HG02588 (cell line): ENCODE results near the gene PLEKHM1.
"Not testable (repeated sequence)": the region's sequence is repeated elsewhere in the genome, so short reads cannot be mapped to it uniquely, and the experiment has no call there.

Experiments
- ATAC-seq: cut with Tn5 transposase; IDR thresholded peaks from one replicate; pipeline ENCODE4 v1.9.1; 2021; ENCODE audit warnings: mild to moderate bottlenecking, moderate library complexity; ENCODE audit not compliant: unreplicated experiment

PLEKHM1 gene

DNA sequence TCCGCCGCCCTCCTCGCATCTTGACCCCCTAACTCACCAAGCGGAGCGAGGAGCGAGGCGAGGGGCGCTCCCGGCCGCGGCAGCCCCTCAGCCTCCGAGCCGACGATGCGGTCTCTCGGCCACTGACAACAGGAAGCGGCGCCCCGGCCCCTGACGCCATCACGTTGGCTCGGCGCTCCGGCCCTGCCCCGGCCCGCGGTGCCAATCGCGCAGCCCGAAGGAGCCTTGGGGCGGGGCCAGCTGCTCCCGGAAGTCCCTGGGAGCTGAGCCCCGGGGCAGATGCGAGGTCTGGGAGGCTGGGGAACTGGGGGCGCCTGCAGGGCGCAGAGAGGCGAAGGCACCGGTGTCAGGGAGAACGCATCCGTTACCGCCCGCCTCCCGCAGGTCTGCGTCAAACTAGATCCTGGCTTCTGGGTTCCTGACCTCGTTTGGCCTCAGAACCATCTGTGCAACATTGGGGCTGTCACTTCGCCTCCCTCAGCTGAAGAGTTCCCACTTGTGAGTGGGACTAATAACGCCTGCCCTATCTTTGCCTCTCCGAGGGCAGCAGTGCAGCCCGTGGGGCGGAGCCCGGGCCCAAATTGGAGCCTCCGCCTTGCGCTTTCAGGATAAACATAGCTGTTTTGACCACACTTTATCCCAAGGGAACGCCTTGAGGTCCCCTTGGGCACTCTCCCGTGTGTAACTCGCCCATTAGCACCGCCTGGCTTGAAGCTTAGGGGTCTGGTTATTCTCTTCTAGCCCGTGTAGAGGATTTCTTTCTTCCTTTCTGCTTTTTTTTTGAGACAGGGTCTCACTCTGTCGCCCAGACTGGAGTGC is at the start of gene PLEKHM1:
Gene PLEKHM1, minus strand, starts transcription at position 107 of the 819 bp plus-strand sequence. CDS start 8,237 bp downstream, outside the sequence.
- ATAC-seq, result peak; percentile 91

DNA sequence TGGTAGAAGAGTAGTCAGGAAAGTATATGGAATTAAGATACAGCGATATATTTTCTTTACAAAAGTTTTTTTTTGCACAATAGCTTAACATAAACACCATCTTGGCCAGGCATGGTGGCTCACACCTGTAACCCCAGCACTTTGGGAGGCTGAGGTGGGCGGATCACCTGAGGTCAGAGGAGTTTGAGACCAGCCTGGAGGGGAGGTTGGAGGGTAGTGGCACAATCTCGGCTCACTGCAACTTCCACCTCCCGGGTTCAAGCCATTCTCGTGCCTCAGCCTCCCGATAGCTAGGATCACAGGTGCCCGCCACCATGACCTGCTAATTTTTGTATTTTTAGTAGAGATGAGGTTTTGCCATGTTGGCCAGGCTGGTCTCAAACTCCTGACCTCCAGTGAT is 47.6 kb upstream of the PLEKHM1 start:
- not testable (repeated sequence) for ATAC-seq

DNA sequence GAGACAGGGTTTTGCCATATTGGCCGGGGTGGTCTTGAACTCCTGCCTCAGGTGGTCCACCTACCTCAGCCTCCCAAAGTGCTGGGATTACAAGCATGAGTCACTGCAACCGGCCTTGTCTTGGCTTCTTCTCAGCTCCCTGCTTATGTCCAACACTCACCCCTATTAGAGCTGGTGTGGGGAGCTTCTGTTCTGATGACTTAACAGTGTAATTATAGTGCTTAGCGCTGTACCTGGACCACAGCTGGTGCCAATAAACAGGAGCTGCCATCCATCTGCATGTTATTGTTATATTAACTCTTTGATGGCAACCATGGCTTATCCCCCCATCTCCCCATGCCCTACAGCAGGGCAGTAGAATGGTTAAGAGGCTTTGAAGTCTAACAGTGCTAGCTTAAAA is 15.6 kb upstream of the PLEKHM1 start:
- ATAC-seq, result not testable (repeated sequence)

DNA sequence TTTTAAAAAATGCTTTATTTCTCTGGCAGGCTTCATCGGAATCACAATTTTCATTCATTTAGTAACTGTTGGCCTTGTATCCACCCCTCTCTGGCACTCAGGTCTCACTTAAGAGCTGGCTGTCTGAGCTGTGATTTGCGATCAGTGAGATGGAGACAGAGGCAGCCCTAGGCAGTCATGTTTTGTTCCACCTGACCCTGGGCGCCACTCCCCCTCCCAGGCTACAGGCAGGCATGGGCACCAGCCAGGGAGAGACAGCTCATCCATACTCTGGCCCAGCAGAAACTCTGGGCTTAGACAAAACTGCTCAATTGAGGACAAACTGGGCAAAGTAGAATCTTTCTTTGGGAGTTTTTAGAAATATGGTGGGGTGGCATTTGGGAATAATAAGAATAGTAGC is 14.7 kb upstream of the PLEKHM1 start:
- not testable (repeated sequence) for ATAC-seq

DNA sequence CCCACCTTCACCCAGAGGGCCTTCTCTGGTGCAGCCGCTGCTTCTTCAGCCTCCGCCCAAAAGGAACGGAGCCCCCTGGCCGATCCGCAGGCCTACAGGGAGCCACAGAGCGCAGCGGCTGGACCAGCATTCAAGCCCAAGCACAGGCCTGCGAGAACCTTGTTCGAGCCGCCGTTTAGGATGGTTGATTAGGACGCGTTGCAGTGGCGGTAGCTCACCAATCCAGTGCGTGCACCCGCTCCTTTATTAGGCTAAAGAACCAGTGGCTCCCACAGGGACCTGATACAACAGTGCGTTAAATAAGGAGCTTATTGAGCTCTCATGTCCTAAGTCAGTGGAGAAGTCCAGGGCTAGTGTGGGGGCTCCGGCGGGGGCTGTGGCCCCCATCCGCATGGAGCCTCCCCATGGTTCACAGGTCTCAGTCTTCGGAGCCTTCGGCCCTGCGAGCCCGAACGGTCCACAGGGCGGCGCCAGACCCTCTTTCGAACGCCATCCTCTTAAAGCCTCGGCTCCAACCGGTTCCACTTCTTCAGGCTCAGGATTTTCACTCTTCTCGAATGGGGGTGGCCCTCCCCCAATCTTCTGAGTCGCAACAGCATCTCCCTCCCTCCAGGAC is 10.7 kb upstream of the PLEKHM1 start:
- ATAC-seq, result not testable (repeated sequence)

DNA sequence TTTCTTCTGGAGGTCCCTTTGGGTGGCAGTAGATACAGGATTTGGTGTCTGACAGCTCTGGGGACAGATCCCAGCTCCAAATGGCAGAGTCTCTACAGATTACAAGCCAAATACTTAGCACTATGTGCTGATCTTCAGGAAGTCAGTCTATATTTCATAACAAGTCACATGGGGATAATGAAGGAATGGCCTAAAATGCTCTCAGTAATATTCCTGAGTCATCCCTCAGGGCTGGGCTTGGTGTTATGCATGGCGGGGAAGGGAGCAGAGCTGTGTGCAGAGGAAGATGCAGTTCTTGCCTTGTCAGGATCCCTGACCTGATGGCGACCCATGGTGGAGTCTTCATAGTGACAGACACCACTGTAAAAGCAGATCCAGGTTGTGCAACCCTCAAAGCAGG is 10.0 kb upstream of the PLEKHM1 start:
- ATAC-seq, result not testable (repeated sequence)

DNA sequence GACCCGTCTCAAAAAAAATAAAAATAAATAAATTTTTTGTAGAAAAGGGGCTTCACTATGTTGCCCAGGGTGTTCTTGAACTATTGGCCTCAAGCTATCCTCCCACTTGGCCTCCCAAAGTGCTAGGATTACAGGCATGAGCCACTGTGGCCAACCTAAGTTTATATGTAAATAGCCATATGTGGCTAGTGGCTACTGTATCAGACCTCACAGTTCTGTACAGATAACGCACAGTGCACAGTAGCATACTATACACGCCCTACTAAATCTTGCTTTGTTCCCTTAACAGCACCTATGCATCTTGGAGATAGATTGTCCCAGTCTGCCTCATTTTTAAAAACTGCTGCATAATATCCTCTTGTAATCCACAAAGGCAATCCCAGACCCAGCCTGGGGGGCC is 8.7 kb upstream of the PLEKHM1 start:
- not testable (repeated sequence) for ATAC-seq

DNA sequence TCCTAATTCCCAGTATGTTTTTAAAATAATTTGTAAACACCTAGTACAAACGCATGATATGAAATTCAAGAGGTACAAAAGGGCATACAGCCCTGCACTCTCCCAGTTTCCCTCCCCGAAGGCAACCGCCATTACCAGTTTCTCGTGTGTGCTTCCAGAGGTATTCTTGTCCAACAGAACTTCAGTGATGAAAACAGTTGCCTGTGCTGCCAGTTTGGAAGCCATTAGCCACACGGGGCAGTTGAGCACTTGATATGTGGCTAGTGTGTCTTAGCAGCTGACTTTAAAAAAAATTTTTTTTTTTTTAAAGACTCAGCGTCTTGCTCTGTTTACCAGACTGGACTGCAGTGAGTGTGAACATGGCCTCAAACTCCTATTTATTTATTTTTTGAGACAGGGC is 7.9 kb upstream of the PLEKHM1 start:
- ATAC-seq, result not testable (repeated sequence)

DNA sequence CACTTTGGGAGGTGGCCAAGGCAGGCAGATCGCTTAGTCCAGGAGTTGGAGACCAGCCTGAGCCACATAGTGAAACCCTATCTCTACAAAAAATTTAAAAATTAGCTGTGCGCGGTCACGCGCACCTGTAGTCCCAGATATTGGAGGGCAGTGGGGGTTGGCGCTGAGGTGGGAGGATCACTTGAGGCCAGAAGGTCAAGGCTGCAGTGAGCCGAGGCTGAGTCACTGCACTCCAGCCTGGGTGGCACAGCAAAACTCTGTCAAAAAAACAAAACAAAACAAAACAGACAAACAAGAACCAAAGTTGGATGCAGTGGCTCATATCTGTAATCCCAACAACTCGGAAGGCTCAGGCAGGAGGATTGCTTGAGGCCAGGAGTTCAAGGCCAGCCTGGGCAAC is 6.9 kb upstream of the PLEKHM1 start:
- not testable (repeated sequence) for ATAC-seq

DNA sequence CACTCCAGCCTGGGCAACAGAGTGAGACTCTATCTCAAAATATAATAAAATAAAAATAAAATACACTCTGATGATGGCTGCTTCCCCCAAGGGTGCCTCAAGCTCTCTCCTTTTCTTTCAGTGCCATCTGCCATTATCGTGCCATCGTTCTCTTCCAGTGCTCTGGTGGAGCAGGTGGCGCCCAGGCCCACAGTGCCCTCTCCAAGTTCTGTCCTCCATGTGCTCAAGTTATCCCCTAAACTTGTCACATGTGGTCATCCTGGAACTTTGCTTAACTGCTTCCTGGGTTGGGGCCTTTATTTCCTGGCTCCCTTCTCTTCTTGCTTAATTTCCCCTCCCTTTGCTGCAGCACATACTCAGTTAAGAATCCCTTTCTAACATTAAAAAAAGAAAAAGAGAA is 6.0 kb upstream of the PLEKHM1 start:
- not testable (repeated sequence) for ATAC-seq

DNA sequence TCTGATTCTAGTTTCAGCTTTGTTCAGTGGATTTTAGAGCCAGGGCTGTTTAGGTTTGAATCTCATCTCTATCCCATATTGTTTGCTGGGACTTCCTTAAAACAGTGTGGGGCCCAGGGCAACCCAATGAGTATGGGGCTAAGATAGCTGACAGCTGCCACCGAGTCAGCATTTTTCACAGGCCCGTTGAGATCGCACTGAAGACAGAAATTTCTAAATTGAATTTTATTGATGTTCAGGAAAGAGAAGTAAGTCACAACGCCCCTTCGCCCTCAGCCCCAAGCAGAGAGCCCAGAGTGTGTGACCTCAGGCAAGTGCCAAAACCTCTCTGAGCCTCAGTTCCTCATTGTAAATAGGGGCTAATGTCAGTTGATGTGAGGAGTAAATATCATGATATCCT is 4.0 kb upstream of the PLEKHM1 start:
- ATAC-seq, result not testable (repeated sequence)

DNA sequence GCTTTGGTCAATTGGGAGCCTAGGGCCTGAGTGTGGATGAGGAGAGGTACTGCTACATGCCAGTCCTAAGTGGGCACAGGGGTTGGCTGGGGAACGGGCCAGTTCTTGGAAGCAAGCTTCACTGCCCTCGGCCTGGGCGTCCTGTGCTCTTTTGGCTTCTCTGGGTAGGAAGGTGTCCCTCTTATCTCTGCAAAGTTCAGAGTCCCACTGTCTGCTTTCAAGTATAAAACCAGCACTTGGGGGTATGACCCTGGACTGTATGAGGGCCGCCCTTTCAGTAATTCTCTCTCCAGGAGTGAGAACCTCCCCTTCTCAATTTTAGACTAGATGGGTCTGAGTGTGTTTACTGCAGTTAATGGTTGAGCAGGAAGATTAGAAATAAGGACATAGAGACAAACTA is 1.6 kb upstream of the PLEKHM1 start:
- not testable (repeated sequence) for ATAC-seq

DNA sequence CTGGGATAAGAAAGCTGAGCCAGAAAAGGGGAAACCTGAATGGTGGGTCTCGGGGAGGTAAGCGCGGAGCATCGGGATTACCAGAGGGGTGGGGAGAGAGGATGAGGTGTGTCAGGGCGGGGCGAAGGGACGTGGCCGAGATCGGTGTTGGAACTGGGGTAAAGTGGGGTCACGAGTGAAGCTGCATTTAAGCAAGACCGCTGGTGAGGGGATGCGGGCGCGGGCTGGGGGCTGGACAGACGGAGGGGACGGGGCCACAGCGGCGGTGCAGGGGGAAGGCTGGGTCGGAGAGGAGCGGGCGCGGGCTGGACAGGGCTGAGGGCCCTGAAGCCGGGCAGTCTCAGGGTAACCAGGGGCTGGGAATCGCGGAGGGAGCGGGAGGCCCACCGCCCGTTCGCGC is 323 bp downstream of the PLEKHM1 start:
- ATAC-seq, result peak; percentile 19

DNA sequence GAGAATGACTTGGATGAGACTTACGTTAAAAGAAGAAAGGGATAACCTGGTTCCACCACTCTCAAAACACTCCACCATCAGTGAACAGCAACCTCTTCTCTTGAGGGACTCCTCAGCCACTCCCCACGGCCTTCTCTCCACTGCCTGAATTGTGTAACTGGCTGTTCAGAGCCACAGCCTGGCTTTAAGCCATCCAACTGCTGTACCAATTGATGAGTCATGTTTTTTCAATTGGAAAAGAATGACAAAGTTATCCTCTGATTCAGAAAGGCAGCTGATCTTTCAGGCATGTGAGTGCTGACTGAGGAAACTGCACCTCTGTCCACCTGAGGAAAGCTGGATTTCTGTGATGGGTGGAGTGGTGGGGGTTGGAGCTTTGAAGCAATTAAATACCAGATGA is 2.8 kb downstream of the PLEKHM1 start:
- ATAC-seq, result not testable (repeated sequence)

DNA sequence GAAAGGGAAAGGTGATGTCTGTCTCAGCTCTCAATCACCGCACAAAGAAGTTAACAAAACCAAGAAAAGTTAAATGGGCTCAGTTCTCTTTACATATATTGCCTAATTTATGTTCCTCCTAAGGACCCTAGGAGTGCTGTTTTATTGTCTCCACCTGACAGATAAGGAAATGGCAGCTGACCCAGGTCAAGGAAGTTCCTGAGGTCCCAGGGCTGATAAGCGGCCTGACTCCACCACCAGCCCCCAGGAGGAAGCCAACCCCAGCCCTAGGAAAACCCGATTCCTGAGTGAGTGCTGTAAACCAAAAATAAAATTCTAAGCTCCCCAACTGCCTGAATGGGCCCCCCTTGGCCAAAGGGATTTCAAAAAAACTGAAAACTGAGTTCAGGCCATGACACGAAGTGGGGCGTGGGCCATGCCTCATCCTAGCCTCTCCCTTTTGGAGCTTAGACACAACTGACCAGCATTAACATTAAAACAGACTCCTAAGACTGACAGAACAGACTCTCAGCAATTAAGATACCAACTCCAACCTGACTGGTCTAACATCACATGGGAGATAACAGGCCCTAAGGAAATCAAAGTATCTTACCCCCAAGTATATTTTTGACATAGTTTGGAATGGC is 6.8 kb downstream of the PLEKHM1 start:
- ATAC-seq, result not testable (repeated sequence)

DNA sequence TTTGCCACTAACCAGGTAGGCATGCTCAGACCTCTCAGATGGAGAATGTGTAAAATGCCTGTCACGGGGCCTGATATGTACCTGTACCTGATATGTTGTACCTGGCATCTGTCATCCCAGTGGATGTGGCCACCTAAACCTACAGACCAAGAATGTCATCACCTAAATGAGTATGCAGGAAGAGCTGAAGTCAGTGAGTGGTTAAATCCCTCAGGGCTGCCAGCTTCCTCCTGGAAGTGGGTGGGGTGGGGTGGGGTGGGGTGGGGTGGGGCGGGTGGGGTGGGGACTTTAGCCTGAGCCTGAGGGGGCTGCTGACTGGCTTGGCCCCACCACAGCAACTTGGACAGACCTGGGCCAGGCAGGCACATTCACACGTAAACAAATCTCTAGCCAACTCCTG is 7.3 kb downstream of the PLEKHM1 start:
- ATAC-seq, result not testable (repeated sequence)

DNA sequence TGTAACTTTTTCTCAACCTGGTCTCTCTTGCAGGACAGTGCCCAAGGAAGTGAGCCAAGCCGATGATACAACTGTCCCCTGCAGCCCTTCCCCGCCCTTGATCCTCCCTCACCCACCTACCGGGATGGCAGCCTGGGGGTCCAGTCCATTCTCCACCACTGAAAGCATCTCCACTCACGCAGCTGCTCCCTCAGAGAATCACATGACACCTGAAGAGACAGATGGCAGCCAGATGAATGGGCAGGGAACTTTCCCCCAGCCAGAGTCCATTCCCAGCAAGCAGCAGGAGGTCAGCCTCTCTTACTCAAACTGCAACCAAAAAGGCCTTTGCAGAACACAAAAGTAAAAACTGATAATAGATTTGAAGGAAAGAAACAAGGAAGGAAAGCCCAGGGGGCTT is 8.2 kb downstream of the PLEKHM1 start:
- ATAC-seq, result not testable (repeated sequence)

DNA sequence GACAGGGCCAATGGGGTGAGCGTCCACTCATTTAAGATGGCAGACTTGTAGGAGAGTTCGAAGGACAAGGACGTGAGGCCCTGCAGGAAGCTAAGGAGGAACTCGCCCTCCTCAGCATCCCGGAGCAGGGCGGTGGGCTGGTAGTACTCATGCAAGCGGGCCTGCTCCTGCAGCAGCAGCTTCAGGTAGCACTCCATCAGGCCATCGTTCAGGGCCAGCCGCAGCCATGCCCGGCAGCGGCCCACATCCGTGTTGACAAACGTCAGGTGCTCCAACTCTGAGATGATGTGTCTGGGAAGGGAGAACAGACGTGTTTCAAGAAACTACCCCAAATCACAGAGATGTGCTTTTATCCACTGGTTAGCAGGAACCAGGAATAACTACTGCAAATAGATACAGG is 15.1 kb downstream of the PLEKHM1 start:
- ATAC-seq, result not testable (repeated sequence)

DNA sequence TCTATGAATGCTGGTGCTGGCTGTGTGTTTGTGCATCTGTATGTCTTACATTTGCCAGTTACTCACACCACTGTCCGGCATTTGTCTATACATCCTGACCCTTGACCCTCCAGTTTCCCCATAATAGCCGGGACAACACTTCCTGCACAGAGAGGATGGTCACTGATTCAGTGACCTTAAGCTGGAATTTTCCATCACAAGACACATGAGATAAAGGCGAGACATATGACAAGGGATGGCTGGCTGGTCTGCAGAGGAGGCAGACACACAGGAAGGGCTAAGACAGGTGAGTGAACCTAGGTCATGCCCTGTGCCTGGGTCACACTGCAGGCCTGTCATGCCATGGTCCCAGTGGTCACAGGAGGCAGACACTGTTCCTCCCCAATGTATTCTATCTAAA is 18.3 kb downstream of the PLEKHM1 start:
- not testable (repeated sequence) for ATAC-seq

DNA sequence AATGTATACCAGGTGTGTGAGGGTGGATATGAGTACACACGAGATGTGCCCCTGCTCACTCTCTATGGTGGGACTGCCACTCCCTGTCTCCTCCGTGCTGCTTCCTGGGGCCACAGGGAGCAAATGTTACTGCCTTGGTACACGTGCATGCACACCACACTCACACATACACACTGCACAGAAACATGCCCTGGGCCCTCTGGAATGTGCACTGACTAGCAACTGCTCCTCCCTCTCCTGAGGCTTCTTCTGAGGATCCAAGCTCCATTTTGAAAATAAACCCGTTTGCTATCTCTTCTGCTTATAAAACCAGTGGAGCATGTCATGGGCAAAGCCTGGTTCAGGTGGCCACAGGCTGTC is 21.3 kb downstream of the PLEKHM1 start:
- not testable (repeated sequence) for ATAC-seq

DNA sequence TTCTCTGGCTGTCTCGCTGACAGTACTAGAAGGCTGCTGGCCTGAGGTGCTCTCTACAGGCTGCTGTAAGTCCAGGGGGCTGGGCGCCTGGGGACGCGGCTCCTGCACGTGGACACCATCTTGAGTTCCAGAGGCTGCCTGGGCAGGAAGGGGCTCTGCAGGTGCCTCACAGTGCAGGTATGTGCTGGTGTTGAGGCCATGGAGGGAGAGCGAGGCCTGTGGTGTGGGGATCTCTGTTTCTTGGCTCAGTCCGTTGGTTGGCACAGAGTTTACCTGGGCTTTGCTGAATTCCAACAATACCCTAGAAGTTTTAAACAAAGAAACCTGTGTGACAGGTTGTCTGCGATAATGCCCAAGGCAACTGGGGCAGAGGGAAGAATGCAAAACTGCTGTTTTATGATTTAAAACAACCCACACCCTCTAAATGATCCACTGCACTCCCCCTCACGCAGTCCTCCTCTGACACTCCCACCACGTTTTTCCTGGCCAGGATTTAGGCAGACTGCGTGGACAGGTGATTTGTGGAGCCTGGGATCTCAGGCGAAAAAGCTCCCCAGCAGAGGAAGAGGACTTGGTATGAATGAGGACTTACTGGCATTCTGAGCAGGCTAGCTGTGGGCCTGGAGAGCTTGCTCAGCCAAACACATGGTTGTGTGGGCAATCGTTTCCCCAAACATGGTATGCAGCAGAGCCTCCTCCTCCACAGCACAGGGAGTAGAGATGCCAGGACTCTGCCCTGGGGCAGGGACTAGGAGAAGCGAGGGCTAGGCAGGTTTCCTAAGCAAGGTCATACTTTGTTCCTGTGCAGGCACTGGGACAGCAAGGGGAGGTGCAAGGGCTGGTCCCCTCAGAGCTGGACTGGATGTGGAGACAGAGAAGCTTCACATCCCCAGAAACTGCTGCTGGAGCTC is 22.0 kb downstream of the PLEKHM1 start:
- not testable (repeated sequence) for ATAC-seq
